ENCODE measurements around the gene NPLOC4. TPM values are rescaled to one million over a fixed set of nuclear protein-coding genes. Genes with fewer than 3 reads are reported as not detected.
A peak's percentile ranks its signal among the peaks of the same experiment; 100 is the strongest.

Gene NPLOC4
- total and polyA plus RNA-seq, 9 of the 15 experiments (the other 6 are each of a cell fraction or from before 2014, with no cell fraction given): 1.5 to 116 (median 64.5) TPM

DNA sequence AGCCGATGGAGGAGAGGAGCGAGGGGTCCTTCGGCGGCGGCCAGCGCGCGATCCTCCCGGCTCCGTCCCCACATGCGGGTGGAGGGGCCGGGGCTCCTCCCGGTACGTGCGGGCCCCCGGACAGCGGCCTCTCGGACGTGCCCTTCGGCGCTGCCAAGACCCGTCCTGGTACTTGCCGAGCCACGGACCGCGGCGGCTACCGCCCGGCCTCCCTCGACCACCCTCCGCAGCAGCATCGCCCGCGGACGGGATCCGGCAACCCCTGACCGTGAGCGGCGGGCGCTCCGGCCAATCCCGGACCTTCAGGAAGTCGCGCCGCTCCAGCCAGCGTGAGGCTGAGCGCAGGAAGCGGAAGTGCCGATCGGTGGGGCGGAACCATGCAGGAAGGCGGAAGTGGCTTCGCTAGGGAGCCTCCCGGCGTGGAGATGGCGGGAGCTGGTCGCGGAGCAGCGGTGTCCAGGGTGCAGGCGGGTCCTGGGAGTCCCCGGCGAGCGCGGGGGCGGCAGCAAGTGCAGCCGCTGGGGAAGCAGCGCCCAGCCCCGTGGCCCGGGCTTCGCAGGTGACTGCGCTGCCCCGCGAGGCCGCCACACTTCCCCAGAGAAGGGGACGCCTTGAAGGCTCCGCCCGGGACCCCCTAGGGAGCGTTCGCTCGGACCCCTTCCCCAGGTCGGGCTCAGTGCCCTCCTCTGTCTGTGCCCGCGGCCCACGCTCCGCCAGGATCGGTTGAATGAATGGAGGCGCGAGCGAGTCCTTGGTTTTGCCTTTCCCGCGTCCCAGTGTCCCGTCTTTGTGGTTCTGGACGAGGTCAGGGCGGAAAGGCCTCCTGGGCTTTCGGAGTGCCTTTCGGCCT is 29.7 kb upstream of the NPLOC4 start, which contains the start of the genes CCDC137 and OXLD1 (continued):
- TF ChIP-seq, protein P1, sequence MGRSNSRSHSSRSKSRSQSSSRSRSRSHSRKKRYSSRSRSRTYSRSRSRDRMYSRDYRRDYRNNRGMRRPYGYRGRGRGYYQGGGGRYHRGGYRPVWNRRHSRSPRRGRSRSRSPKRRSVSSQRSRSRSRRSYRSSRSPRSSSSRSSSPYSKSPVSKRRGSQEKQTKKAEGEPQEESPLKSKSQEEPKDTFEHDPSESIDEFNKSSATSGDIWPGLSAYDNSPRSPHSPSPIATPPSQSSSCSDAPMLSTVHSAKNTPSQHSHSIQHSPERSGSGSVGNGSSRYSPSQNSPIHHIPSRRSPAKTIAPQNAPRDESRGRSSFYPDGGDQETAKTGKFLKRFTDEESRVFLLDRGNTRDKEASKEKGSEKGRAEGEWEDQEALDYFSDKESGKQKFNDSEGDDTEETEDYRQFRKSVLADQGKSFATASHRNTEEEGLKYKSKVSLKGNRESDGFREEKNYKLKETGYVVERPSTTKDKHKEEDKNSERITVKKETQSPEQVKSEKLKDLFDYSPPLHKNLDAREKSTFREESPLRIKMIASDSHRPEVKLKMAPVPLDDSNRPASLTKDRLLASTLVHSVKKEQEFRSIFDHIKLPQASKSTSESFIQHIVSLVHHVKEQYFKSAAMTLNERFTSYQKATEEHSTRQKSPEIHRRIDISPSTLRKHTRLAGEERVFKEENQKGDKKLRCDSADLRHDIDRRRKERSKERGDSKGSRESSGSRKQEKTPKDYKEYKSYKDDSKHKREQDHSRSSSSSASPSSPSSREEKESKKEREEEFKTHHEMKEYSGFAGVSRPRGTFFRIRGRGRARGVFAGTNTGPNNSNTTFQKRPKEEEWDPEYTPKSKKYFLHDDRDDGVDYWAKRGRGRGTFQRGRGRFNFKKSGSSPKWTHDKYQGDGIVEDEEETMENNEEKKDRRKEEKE (IDR thresholded peaks at IDR 0.05; ENCODE audit: borderline replicate concordance in 1 of 2, control insufficient read depth in 1 of 2, low read depth in 2 of 2, low read length in 1 of 2): no peak
- TF ChIP-seq IRF2 (CRISPR knock-in tag; IDR thresholded peaks at IDR 0.05): no peak
- TF ChIP-seq, protein P2, sequence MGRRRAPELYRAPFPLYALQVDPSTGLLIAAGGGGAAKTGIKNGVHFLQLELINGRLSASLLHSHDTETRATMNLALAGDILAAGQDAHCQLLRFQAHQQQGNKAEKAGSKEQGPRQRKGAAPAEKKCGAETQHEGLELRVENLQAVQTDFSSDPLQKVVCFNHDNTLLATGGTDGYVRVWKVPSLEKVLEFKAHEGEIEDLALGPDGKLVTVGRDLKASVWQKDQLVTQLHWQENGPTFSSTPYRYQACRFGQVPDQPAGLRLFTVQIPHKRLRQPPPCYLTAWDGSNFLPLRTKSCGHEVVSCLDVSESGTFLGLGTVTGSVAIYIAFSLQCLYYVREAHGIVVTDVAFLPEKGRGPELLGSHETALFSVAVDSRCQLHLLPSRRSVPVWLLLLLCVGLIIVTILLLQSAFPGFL (CRISPR knock-in tag; IDR thresholded peaks at IDR 0.05): no peak
- TF ChIP-seq ZNF280B (CRISPR knock-in tag; IDR thresholded peaks at IDR 0.05): no peak
- peak; percentile 95 for TF ChIP-seq PCBP1 (IDR thresholded peaks at IDR 0.05; ENCODE audit: low read depth, low read length, poor library complexity, severe bottlenecking)
- TF ChIP-seq ZNF785 (CRISPR knock-in tag; IDR thresholded peaks at IDR 0.05): no peak
- TF ChIP-seq, protein P3, sequence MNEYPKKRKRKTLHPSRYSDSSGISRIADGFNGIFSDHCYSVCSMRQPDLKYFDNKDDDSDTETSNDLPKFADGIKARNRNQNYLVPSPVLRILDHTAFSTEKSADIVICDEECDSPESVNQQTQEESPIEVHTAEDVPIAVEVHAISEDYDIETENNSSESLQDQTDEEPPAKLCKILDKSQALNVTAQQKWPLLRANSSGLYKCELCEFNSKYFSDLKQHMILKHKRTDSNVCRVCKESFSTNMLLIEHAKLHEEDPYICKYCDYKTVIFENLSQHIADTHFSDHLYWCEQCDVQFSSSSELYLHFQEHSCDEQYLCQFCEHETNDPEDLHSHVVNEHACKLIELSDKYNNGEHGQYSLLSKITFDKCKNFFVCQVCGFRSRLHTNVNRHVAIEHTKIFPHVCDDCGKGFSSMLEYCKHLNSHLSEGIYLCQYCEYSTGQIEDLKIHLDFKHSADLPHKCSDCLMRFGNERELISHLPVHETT (CRISPR knock-in tag; conservative IDR thresholded peaks at IDR 0.05 in 1 of 2, IDR thresholded peaks at IDR 0.05 in 1 of 2): no peak
- no peak for TF ChIP-seq SMAD4 (CRISPR knock-in tag; conservative IDR thresholded peaks at IDR 0.05)
- TF ChIP-seq FOXJ3 (CRISPR knock-in tag; IDR thresholded peaks at IDR 0.05): no peak
- peak; percentile 76 for TF ChIP-seq PML (IDR thresholded peaks at IDR 0.05; ENCODE audit: low read length)
- no peak for TF ChIP-seq PRMT5 (CRISPR knock-in tag; IDR thresholded peaks at IDR 0.05)
- no peak for TF ChIP-seq E2F5 (CRISPR knock-in tag; IDR thresholded peaks at IDR 0.05)
- TF ChIP-seq TCFL5 (CRISPR knock-in tag; conservative IDR thresholded peaks at IDR 0.05): no peak
- no peak for TF ChIP-seq RFX1 (IDR thresholded peaks at IDR 0.05)
- peak; percentile 96 for TF ChIP-seq TAF1 (IDR thresholded peaks at IDR 0.05; ENCODE audit: control insufficient read depth, extremely low read depth, insufficient read depth, low read length, severe bottlenecking)
- no peak for TF ChIP-seq FOXJ2 (tag; IDR thresholded peaks at IDR 0.05)
- TF ChIP-seq GABPB1 (CRISPR knock-in tag; IDR thresholded peaks at IDR 0.05): peak; percentile 98
- TF ChIP-seq ZNF263 (CRISPR knock-in tag; IDR thresholded peaks at IDR 0.05; ENCODE audit: borderline replicate concordance): peak; percentile 37; the same call in 1 of the 2 replicates

Data from K562 (cell line).